Measurements from ENCODE around the gene CDH23.

GRCh38 chr10:71618598-71618997 lies 221.9 kb downstream of the CDH23 start:
- no peak for TF ChIP-seq CTCF (IDR thresholded peaks at IDR 0.05)
- no peak for TF ChIP-seq POLR2A (IDR thresholded peaks at IDR 0.05)

All from upper lobe of left lung (tissue), 4 donors.